HEK293T (cell line): ENCODE data around the gene SCAF4.
"Not testable (repeated sequence)": the region's sequence is repeated elsewhere in the genome, so short reads cannot be mapped to it uniquely, and the experiment has no call there.

Source experiments
- CTCF ChIA-PET: fragments of 350-600 bp; formaldehyde crosslinking; extraction: SDS; loops from one replicate; lab custom pipeline; 2021; ENCODE audit warnings: antibody characterized with exemption, inconsistent platforms; lab: Yijun Ruan, JAX
- POLR2A ChIA-PET: fragments of 350-600 bp; formaldehyde crosslinking; extraction: SDS; loops from one replicate; lab custom pipeline; 2020; ENCODE audit warnings: antibody characterized with exemption, inconsistent platforms; lab: Yijun Ruan, JAX
- DNase-seq: peaks from one replicate; pipeline ENCODE4 v3.0.0; 2012; ENCODE audit warnings: mixed read lengths; ENCODE audit errors: extremely low spot score
- ARNT ChIP-seq: fragments of 450-650 bp; IDR thresholded peaks from 2 replicates; pipeline ENCODE4 v1.6.1; 2017; ENCODE audit warnings: mild to moderate bottlenecking
- BHLHE40 ChIP-seq: fragments of 450-650 bp; IDR thresholded peaks from 2 replicates; pipeline ENCODE4 v1.6.1; 2016; ENCODE audit warnings: mild to moderate bottlenecking, moderate library complexity, borderline replicate concordance
- CTBP1 ChIP-seq: fragments of 450-650 bp; IDR thresholded peaks from 2 replicates; pipeline ENCODE4 v1.6.1; 2016; ENCODE audit warnings: borderline replicate concordance
- ELF4 ChIP-seq: fragments of 450-650 bp; IDR thresholded peaks from 2 replicates; pipeline ENCODE4 v1.6.1; 2017; ENCODE audit warnings: antibody characterized with exemption
- FOXA1 ChIP-seq: fragments of 450-650 bp; IDR thresholded peaks from 2 replicates; pipeline ENCODE4 v1.6.1; 2016; ENCODE audit warnings: mild to moderate bottlenecking
- FOXK2 ChIP-seq: fragments of 450-650 bp; IDR thresholded peaks from 2 replicates; pipeline ENCODE4 v1.6.1; 2016; ENCODE audit warnings: mild to moderate bottlenecking
- FOXM1 ChIP-seq: fragments of 450-650 bp; IDR thresholded peaks from 2 replicates; pipeline ENCODE4 v1.6.1; 2017; ENCODE audit warnings: mild to moderate bottlenecking, borderline replicate concordance
- HDGF ChIP-seq: fragments of 450-650 bp; IDR thresholded peaks from 2 replicates; pipeline ENCODE4 v1.6.1; 2017; ENCODE audit warnings: antibody characterized with exemption, borderline replicate concordance
- L3MBTL2 ChIP-seq: fragments of 450-650 bp; conservative IDR thresholded peaks from 2 replicates; pipeline ENCODE4 v1.6.1; 2016; ENCODE audit warnings: mild to moderate bottlenecking
- LEF1 ChIP-seq: fragments of 450-650 bp; IDR thresholded peaks from 2 replicates; pipeline ENCODE4 v1.6.1; 2017; ENCODE audit warnings: mild to moderate bottlenecking, borderline replicate concordance
- NFRKB ChIP-seq: fragments of 450-650 bp; IDR thresholded peaks from 2 replicates; pipeline ENCODE4 v1.6.1; 2016; ENCODE audit warnings: mild to moderate bottlenecking, moderate library complexity
- SP1 ChIP-seq: fragments of 450-650 bp; IDR thresholded peaks from 2 replicates; pipeline ENCODE4 v1.6.1; 2017
- SUZ12 ChIP-seq: fragments of 450-650 bp; IDR thresholded peaks from 2 replicates; pipeline ENCODE4 v1.6.1; 2016; ENCODE audit warnings: mild to moderate bottlenecking
- TARDBP ChIP-seq: fragments of 450-650 bp; IDR thresholded peaks from 2 replicates; pipeline ENCODE4 v1.6.1; 2016
- ZNF384 ChIP-seq: fragments of 450-650 bp; IDR thresholded peaks from 2 replicates; pipeline ENCODE4 v1.6.1; 2016
- TF ChIP-seq, protein P1 (sequence below): fragments of 450-650 bp; IDR thresholded peaks from 2 replicates; pipeline ENCODE4 v1.6.1; 2016

Gene SCAF4

DNA sequence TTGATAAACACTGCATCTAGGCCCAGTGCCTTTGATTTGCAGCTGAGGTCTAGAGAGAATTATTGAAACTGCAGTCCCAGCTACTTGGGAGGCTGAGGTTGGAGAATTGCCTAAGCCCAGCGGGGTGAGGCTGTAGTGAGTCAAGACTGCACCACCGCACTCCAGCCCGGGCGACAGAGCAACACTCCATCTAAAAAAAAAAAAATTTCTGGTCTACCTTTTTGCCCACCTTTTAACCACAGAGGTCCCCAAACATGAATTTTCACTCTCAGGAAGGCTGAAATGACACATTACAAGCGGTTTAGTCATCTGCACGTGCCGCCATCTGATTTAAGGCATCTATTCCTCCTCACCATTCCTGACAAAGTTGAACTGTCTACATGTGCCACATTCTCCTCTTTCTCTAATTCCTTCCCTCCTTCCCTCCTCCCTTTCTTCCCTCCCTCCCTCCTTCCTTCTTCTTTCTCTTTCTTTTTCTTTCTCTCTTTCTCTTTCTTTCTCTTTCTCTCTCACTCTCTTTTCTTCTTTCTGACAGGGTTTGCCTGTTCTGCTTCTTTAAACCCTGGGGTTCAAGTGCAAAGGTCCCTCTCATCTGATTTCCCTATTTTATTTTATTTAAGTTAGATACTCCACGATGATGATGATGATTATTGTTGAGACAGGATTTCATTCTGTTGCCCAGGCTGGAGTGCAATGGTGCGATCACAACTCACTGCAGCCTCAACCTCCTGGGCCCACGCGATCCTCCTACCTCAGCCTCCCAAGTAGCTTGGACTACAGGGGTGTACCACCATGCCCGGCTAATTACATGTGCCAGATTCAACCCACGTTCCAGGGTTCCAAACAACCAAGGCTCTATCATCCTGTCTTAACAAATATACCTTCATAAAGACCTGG lies 75.5 kb downstream of the SCAF4 start:
- no peak for DNase-seq
- POLR2A ChIA-PET, result no interaction called here
- no peak for TF ChIP-seq FOXK2
- TF ChIP-seq TARDBP, result no peak
- no peak for TF ChIP-seq NFRKB
- TF ChIP-seq SUZ12, result no peak
- no peak for TF ChIP-seq SP1
- no peak for TF ChIP-seq HDGF
- TF ChIP-seq ZNF384, result no peak
- TF ChIP-seq FOXA1, result no peak
- no peak for TF ChIP-seq L3MBTL2
- TF ChIP-seq CTBP1, result no peak
- TF ChIP-seq, protein P1, sequence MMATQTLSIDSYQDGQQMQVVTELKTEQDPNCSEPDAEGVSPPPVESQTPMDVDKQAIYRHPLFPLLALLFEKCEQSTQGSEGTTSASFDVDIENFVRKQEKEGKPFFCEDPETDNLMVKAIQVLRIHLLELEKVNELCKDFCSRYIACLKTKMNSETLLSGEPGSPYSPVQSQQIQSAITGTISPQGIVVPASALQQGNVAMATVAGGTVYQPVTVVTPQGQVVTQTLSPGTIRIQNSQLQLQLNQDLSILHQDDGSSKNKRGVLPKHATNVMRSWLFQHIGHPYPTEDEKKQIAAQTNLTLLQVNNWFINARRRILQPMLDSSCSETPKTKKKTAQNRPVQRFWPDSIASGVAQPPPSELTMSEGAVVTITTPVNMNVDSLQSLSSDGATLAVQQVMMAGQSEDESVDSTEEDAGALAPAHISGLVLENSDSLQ, result no peak
- no peak for TF ChIP-seq ELF4
- no peak for TF ChIP-seq LEF1
- TF ChIP-seq FOXM1, result no peak
- CTCF ChIA-PET, result no interaction called here

DNA sequence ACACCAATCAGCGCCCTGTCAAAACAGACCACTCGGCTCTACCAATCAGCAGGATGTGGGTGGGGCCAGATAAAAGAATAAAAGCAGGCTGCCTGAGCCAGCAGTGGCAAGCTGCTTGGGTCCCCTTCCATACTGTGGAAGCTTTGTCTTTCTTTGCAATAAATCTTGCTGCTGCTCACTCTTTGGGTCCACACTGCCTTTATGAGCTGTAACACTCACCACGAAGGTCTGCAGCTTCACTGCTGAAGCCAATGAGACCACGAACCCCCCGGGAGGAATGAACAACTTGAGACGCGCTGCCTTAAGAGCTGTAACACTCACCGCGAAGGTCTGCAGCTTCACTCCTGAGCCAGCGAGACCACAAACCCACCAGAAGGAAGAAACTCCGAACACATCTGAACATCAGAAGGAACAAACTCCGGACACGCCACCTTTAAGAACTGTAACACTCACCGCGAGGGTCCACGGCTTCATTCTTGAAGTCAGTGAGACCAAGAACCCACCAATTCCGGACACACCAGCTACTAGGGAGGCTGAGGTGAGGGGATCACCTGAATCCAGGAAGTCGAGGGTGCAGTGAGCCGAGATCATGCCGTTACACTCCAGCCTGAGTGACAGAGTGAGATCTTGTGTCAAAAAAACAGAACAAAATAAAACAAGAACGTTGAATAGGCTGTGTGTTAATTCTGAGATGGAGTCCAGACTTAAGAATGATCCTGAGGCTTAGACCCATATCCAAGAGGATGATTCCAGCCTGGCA lies 76.9 kb downstream of the SCAF4 start:
- DNase-seq, POLR2A ChIA-PET: not testable (repeated sequence)
- CTCF ChIA-PET, result interaction anchor here (0.5 kb wide), 1 partner anchor 914 kb away, joined by 4 read pairs; no protein-coding TSS in a partner anchor

DNA sequence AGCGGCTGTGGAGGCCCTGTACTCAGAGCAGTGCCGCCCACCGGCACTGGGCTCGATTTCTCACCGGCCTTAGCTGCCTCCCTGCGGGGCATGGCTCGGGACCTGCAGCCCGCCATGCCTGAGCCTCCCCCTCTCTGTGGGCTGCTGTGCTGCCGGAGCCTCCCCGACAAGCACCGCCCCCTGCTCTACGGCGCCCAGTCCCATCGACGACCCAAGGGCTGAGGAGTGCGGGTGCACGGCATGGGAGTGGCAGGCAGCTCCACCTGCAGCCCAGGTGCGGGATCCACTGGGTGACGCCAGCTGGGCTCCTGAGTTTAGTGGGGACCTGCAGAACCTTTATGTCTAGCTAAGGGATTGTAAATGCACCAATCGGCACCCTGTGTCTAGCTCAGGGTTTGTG lies 77.6 kb downstream of the SCAF4 start:
- CTCF ChIA-PET, result interaction anchor here (0.5 kb wide), 1 partner anchor 915 kb away, joined by 4 read pairs; no protein-coding TSS in a partner anchor
- no peak for TF ChIP-seq LEF1
- no peak for TF ChIP-seq HDGF
- TF ChIP-seq FOXM1, result no peak
- no peak for TF ChIP-seq NFRKB
- TF ChIP-seq, protein P1, result no peak
- TF ChIP-seq CTBP1, result no peak
- no peak for TF ChIP-seq ZNF384
- TF ChIP-seq FOXA1, result no peak
- no peak for TF ChIP-seq FOXK2
- no peak for TF ChIP-seq ELF4
- TF ChIP-seq SUZ12, result no peak
- TF ChIP-seq SP1, result no peak
- no peak for DNase-seq
- POLR2A ChIA-PET, result no interaction called here

DNA sequence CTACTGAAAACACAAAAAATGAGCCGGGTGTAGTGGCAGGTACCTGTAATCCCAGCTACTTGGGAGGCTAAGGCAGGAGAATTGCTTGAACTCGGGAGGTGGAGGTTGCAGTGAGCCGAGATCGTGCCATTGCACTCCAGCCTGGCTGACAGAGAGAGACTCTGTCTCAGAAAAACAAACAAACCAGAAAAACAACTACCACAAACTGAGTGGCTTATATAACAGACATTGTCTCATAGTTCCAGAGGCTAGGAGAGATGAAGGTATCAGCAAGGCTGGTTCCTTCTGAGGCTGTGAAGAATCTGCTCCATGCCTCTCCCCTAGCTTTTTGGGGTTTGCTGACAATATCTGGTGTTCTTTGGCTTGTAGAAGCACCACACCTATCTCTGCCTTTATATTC lies 80.4 kb downstream of the SCAF4 start:
- CTCF ChIA-PET, DNase-seq, POLR2A ChIA-PET: not testable (repeated sequence)

DNA sequence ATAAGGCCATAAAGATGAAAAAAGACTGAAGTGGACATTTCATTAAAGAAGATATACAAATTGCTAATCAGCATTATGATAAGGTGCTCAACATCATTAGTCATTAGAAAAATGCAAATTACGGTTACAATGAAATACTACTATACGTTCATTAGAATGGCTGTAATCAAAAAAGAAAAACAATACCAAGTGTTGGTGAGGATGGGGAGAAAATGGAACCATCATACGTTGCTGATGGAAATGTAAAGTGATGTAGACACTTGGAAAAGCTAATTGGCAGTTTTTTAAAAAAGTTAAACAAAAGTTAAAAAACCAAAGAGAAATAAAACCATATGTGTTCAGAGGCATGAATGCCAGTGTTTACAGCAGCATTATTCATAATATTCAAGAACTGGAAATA lies 81.0 kb downstream of the SCAF4 start:
- ChIA-PET POLR2A (no interaction called here), CTCF (no interaction called here)
- TF ChIP-seq SUZ12 (no peak), ARNT (no peak), LEF1 (no peak)

DNA sequence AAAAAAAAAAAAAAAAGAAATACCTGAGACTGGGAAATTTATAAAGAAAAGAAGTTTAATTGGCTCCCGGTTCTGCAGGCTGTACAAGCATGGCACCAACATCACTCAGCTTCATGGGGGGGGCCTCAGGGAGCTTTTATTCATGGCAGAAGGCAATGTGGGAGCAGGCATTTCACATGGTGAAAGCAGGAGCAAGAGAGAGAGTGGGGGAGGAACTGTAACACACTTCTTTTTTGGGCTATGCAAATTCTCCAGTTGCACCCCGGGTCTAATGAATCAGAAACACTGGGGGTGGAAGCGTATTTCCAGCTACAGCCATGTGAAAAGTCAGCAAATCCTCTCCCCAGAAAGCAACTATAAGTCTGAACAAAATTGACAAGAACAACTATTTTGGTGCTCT lies 84.3 kb downstream of the SCAF4 start:
- TF ChIP-seq ELF4 (no peak), FOXM1 (no peak), ZNF384 (no peak), FOXK2 (no peak), LEF1 (no peak), HDGF (no peak), FOXA1 (no peak), SUZ12 (no peak), TARDBP (no peak), ARNT (no peak), NFRKB (no peak), SP1 (no peak), CTBP1 (no peak), BHLHE40 (no peak), L3MBTL2 (no peak)
- TF ChIP-seq, protein P1, result no peak
- no peak for DNase-seq
- ChIA-PET CTCF (no interaction called here), POLR2A (no interaction called here)

More for the DNA sequence above, 81.0 kb downstream of the SCAF4 start:
- DNase-seq, result no peak
